Kidney (tissue), 14 donors: ENCODE measurements around the gene B4GALNT3. TPM values are rescaled to one million over a fixed set of nuclear protein-coding genes. Genes with fewer than 3 reads are reported as not detected.

Source experiments
- DNase-seq, 5 donors: peaks; one replicate each; pipeline ENCODE4 v3.0.0-alpha.2; 2013 to 2020
- FAIRE-seq: peaks from 2 replicates; lab custom pipeline; 2012; peaks lifted over from hg19 to GRCh38; lab: Jason Lieb, UNC
- H3K27ac ChIP-seq, 2 donors: one replicate each; pipeline ENCODE4 v1.7.0; 2013; ENCODE audit warnings: low read depth in 2 of 2, low read length in 2 of 2, inconsistent platforms in 1 of 2
- H3K27me3 ChIP-seq: one replicate; pipeline ENCODE4 v1.7.1; 2013; ENCODE audit warnings: low read length, inconsistent platforms; ENCODE audit not compliant: control insufficient read depth, insufficient read depth
- H3K36me3 ChIP-seq, 3 donors: one replicate each; pipeline versions ENCODE4 v1.7.0 to v1.7.1; 2013; ENCODE audit warnings: low read length in 3 of 3, control low read depth in 1 of 3, inconsistent platforms in 1 of 3; ENCODE audit not compliant: insufficient read depth in 3 of 3, control insufficient read depth in 2 of 3
- H3K4me1 ChIP-seq, 3 donors: one replicate each; pipeline versions ENCODE4 v1.7.0 to v1.7.1; 2013; ENCODE audit warnings: low read length in 3 of 3, inconsistent platforms in 1 of 3, low read depth in 1 of 3; ENCODE audit not compliant: control insufficient read depth in 2 of 3, insufficient read depth in 2 of 3
- H3K4me3 ChIP-seq, 3 donors: one replicate each; pipeline versions ENCODE4 v1.7.0 to v1.8.1; 2013; ENCODE audit warnings: low read length in 3 of 3, control low read depth in 1 of 3, inconsistent platforms in 1 of 3
- H3K9ac ChIP-seq, 3 donors: one replicate each; pipeline versions ENCODE4 v1.7.0 to v1.7.1; 2013; ENCODE audit warnings: low read length in 3 of 3, control low read depth in 1 of 3, inconsistent platforms in 1 of 3
- H3K9me3 ChIP-seq, 3 donors: one replicate each; pipeline versions ENCODE4 v1.7.0 to v1.7.1; 2013; ENCODE audit warnings: low read length in 3 of 3, control low read depth in 1 of 3, inconsistent platforms in 1 of 3; ENCODE audit not compliant: control insufficient read depth in 2 of 3, insufficient read depth in 1 of 3
- intact Hi-C: fragments of 100-400 bp; cut with DNase I; formaldehyde crosslinking; loops from one replicate; pipeline ENCODE4 v1.11.1; 2022
- polyA plus RNA-seq: library from polyadenylated mRNA; stranded (reverse); fragments of 350-450 nt; fragmentation: Illumina TruSeq; extraction: RNeasy Lipid Tissue Mini Kit (QIAGEN cat#74804); gene quantifications from one replicate; pipeline ENCODE4 v1.2.3, GENCODE V29; 2014; ENCODE audit warnings: low read depth, low replicate concordance; ENCODE audit not compliant: insufficient read depth
- total RNA-seq: library from RNA; stranded (reverse); fragmentation: NEBNext Ultra II Directional; extraction: Animal tissue kit (Norgen Biotek cat#: 25700); gene quantifications from one replicate; pipeline ENCODE4 v1.2.1, GENCODE V29; 2021
- TF ChIP-seq, protein P1 (sequence below): IDR thresholded peaks from 3 replicates; pipeline ENCODE4 v1.5.1; 2012; ENCODE audit warnings: mild to moderate bottlenecking, moderate library complexity, borderline replicate concordance; ENCODE audit not compliant: insufficient read depth; ENCODE audit errors: extremely low read depth
- donor health status: control.
- donor health status: control.
- donor health status: control.
- donor health status: control.
- donor health status: control.
- donor health status: DM: yes; HTN: yes; CAD: no.
- donor health status: Normal renal cell carcinoma (clear cell type).

Gene B4GALNT3
- total and polyA plus RNA-seq, 2 donors from 2014 or later = 11.3 to 12.5 TPM

GRCh38 chr12:464484-465267 is 4.9 kb downstream of the B4GALNT3 start:
- H3K4me3 ChIP-seq = no peak overlapping the region
- no peak for FAIRE-seq
- H3K9ac ChIP-seq = peak overlapping the region in 1 of 3 donors; percentile 40

DNA sequence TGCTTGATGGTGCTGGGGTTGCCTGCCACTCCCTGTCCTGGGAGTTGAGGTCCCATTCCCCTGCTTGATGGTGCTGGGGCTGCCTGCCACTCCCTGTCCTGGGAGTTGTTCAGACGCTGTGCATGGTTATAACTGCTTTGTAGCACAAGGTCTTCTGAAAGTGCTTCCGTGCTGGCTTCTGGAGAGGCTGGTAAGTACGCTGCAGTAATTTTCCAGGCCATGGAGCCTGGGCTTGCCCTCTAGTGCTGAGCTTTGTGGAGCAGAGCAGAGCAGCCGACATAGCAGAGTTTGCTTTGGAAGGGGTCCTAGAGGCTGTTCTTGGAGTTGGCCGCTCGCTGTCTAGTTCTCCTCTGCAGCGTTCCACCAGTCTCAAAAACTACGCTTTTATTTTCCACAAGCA is 6.3 kb downstream of the B4GALNT3 start:
- H3K36me3 ChIP-seq = no peaks in the 10 kb centered on the region
- no peak for FAIRE-seq
- intact Hi-C loops = no loop called here
- H3K4me3 ChIP-seq = no peak overlapping the region
- DNase-seq = peak in 2 of 5 donors; percentile 79 to 80
- peak overlapping the region; percentile 23 to 72 for H3K27ac ChIP-seq
- H3K9ac ChIP-seq = no peak overlapping the region
- peaks cover 0 to 7% (median 4%) of the 10 kb centered on the region in 3 donors for H3K4me1 ChIP-seq
- no peaks in the 10 kb centered on the region for H3K27me3 ChIP-seq
- H3K9me3 ChIP-seq = no peaks in the 10 kb centered on the region
- TF ChIP-seq, protein P1, sequence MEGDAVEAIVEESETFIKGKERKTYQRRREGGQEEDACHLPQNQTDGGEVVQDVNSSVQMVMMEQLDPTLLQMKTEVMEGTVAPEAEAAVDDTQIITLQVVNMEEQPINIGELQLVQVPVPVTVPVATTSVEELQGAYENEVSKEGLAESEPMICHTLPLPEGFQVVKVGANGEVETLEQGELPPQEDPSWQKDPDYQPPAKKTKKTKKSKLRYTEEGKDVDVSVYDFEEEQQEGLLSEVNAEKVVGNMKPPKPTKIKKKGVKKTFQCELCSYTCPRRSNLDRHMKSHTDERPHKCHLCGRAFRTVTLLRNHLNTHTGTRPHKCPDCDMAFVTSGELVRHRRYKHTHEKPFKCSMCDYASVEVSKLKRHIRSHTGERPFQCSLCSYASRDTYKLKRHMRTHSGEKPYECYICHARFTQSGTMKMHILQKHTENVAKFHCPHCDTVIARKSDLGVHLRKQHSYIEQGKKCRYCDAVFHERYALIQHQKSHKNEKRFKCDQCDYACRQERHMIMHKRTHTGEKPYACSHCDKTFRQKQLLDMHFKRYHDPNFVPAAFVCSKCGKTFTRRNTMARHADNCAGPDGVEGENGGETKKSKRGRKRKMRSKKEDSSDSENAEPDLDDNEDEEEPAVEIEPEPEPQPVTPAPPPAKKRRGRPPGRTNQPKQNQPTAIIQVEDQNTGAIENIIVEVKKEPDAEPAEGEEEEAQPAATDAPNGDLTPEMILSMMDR = no peak

More at GRCh38 chr12:464484-465267, 4.9 kb downstream of the B4GALNT3 start:
- no peaks in the 10 kb centered on the region for H3K9me3 ChIP-seq
- peak overlapping the region; percentile 35 to 72 for H3K27ac ChIP-seq
- no peaks in the 10 kb centered on the region for H3K36me3 ChIP-seq
- DNase-seq = peak in 4 of 5 donors; percentile 80 to 89 (median 84)
- peaks cover 0 to 7% (median 4%) of the 10 kb centered on the region in 3 donors for H3K4me1 ChIP-seq
- no peaks in the 10 kb centered on the region for H3K27me3 ChIP-seq
- intact Hi-C loops = no loop called here
- TF ChIP-seq, protein P1 = no peak

GRCh38 chr12:466762-467161 is 7.0 kb downstream of the B4GALNT3 start:
- intact Hi-C loops = no loop called here
- Histone ChIP-seq H3K4me3 (no peak overlapping the region), H3K9ac (no peak overlapping the region), H3K4me1 (peaks cover 0 to 7% (median 4%) of the 10 kb centered on the region in 3 donors), H3K27ac (no peak overlapping the region), H3K9me3 (no peaks in the 10 kb centered on the region), H3K27me3 (no peaks in the 10 kb centered on the region), H3K36me3 (no peaks in the 10 kb centered on the region)
- FAIRE-seq (no peak), DNase-seq (no peak)
- TF ChIP-seq, protein P1 = no peak
